Keratinocyte (primary cell): ENCODE measurements around the gene HVCN1. TPM values are rescaled to one million over a fixed set of nuclear protein-coding genes. Genes with fewer than 3 reads are reported as not detected.

Experiments
- DNase-seq: peaks from one replicate; pipeline ENCODE4 v3.0.0-alpha.2; 2011; ENCODE audit warnings: low read depth, missing footprints, low spot score
- FAIRE-seq: peaks from 2 replicates; lab custom pipeline; 2011; peaks lifted over from hg19 to GRCh38; lab: Jason Lieb, UNC
- H2AFZ ChIP-seq: 2 replicates; pipeline ENCODE4 v1.6.0; 2012; ENCODE audit warnings: low read length, control low read depth, inconsistent platforms; ENCODE audit not compliant: control insufficient read depth
- H3K27ac ChIP-seq: 2 replicates; pipeline ENCODE4 v1.5.1; 2011; ENCODE audit warnings: low read length; ENCODE audit not compliant: control insufficient read depth, insufficient read depth
- H3K27me3 ChIP-seq: 3 replicates; pipeline ENCODE4 v1.6.0; 2011; ENCODE audit warnings: low read length; ENCODE audit not compliant: control insufficient read depth, insufficient read depth; ENCODE audit errors: extremely low read depth
- H3K36me3 ChIP-seq, 2 experiments: 2 replicates in 1 of 2; 3 replicates in 1 of 2; pipeline ENCODE4 v1.5.1; 2011; ENCODE audit warnings: low read length in 2 of 2, mild to moderate bottlenecking in 1 of 2; ENCODE audit not compliant: control insufficient read depth in 2 of 2, insufficient read depth in 2 of 2; ENCODE audit errors: extremely low read depth in 1 of 2
- H3K4me1 ChIP-seq: 3 replicates; pipeline ENCODE4 v1.5.1; 2011; ENCODE audit warnings: low read length; ENCODE audit not compliant: control insufficient read depth, insufficient read depth; ENCODE audit errors: extremely low read depth
- H3K4me2 ChIP-seq: 3 replicates; pipeline ENCODE4 v1.6.0; 2011; ENCODE audit warnings: low read depth, low read length; ENCODE audit not compliant: control insufficient read depth, insufficient read depth; ENCODE audit errors: extremely low read depth
- H3K4me3 ChIP-seq, 3 experiments: fragments of 200-600 bp in 1 of 3; sonication (generic) in 1 of 3; 2 replicates in 2 of 3; 3 replicates in 1 of 3; pipeline ENCODE4 v1.5.1; 2011 to 2016; ENCODE audit warnings: low read length in 3 of 3, mild to moderate bottlenecking in 3 of 3, control low read depth in 2 of 3, inconsistent platforms in 1 of 3, low read depth in 1 of 3, mixed read lengths in 1 of 3, mixed run types in 1 of 3, moderate library complexity in 1 of 3; ENCODE audit not compliant: control insufficient read depth in 2 of 3, insufficient read depth in 2 of 3; ENCODE audit errors: extremely low read depth in 1 of 3
- H3K79me2 ChIP-seq: 2 replicates; pipeline ENCODE4 v1.6.0; 2012; ENCODE audit warnings: low read length; ENCODE audit not compliant: control insufficient read depth, insufficient read depth
- H3K9ac ChIP-seq: 3 replicates; pipeline ENCODE4 v1.6.0; 2011; ENCODE audit warnings: low read length; ENCODE audit not compliant: control insufficient read depth, insufficient read depth; ENCODE audit errors: extremely low read depth
- H3K9me1 ChIP-seq: 3 replicates; pipeline ENCODE4 v1.6.0; 2011; ENCODE audit warnings: low read length; ENCODE audit not compliant: control insufficient read depth, insufficient read depth; ENCODE audit errors: extremely low read depth
- H3K9me3 ChIP-seq: 2 replicates; pipeline ENCODE4 v1.5.1; 2012; ENCODE audit warnings: low read depth, low read length; ENCODE audit not compliant: control insufficient read depth
- H4K20me1 ChIP-seq: 3 replicates; pipeline ENCODE4 v1.6.0; 2011; ENCODE audit warnings: low read length; ENCODE audit not compliant: control insufficient read depth, insufficient read depth; ENCODE audit errors: extremely low read depth
- EZH2 ChIP-seq: IDR thresholded peaks from one replicate; pipeline ENCODE4 v1.6.1; 2012; ENCODE audit warnings: inconsistent platforms, mild to moderate bottlenecking, low read length, moderate library complexity
- dilution Hi-C: fragments of 300-500 bp; cut with MboI; formaldehyde crosslinking; loops from one replicate; pipeline ENCODE4 v1.7.0; 2020; ENCODE audit warnings: low sequenced_read_pairs; ENCODE audit not compliant: extremely low pct_ligation_motif_present
- polyA plus RNA-seq, 5 experiments: library from polyadenylated mRNA; depleted of rRNA in 3 of 5; stranded (reverse) in 3 of 5; stranded (forward) in 1 of 5; unstranded in 1 of 5; fragments of >200 nt; gene quantifications; 1 replicate in 1 of 5; 2 replicates in 3 of 5; 3 replicates in 1 of 5; pipeline versions ENCODE4 v1.2.1 to v1.2.3, GENCODE V29; 2011 to 2012; ENCODE audit warnings: missing spikeins in 2 of 5, low read depth in 1 of 5, low replicate concordance in 1 of 5
- TF ChIP-seq, protein P1 (sequence below), 3 experiments: IDR thresholded peaks in 1 of 3; conservative IDR thresholded peaks in 1 of 3; optimal IDR thresholded peaks in 1 of 3; 2 replicates in 2 of 3; 3 replicates in 1 of 3; pipeline versions ENCODE3 to v1.5.1; 2011; ENCODE audit warnings: low read length in 3 of 3, mild to moderate bottlenecking in 3 of 3, moderate library complexity in 2 of 3, control low read depth in 1 of 3, inconsistent platforms in 1 of 3; ENCODE audit not compliant: insufficient read depth in 2 of 3; ENCODE audit errors: extremely low read depth in 1 of 3

HVCN1 gene
- polyA plus RNA-seq, 1 donor (not counting 4 experiments of a cell fraction or from before 2014, with no cell fraction given) = 1.1 TPM

DNA sequence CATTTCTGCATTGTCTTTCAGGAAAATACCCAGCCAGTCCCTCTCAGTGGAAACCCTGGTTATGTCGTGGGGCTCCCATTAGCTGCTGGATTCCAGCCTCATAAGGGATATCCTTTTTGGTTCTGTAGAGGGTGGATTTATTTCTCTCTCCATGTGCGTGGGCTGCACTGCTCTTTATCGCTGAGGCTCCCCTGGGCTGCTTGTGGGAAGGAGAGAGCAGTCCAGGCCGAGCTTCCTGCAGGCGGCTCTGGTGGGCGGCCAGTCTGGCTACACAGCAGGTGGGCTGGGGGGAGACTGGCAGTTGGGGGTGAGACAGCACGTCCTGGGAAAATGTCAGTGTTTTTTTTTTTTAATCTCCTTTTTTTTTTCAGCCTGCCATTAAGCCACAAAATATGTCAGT is 47.4 kb downstream of the HVCN1 start:
- H3K4me3 ChIP-seq = no peak overlapping the region
- no peak overlapping the region for H3K9ac ChIP-seq
- DNase-seq = no peak
- no peak for FAIRE-seq
- peaks cover 0 to 3% of the 10 kb centered on the region in 2 experiments for H3K36me3 ChIP-seq
- no peaks in the 10 kb centered on the region for H3K9me3 ChIP-seq
- no peak overlapping the region for H2AFZ ChIP-seq
- H3K4me2 ChIP-seq = no peak overlapping the region
- no peak overlapping the region for H3K27ac ChIP-seq
- no peak for TF ChIP-seq EZH2
- TF ChIP-seq, protein P1, sequence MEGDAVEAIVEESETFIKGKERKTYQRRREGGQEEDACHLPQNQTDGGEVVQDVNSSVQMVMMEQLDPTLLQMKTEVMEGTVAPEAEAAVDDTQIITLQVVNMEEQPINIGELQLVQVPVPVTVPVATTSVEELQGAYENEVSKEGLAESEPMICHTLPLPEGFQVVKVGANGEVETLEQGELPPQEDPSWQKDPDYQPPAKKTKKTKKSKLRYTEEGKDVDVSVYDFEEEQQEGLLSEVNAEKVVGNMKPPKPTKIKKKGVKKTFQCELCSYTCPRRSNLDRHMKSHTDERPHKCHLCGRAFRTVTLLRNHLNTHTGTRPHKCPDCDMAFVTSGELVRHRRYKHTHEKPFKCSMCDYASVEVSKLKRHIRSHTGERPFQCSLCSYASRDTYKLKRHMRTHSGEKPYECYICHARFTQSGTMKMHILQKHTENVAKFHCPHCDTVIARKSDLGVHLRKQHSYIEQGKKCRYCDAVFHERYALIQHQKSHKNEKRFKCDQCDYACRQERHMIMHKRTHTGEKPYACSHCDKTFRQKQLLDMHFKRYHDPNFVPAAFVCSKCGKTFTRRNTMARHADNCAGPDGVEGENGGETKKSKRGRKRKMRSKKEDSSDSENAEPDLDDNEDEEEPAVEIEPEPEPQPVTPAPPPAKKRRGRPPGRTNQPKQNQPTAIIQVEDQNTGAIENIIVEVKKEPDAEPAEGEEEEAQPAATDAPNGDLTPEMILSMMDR (optimal IDR thresholded peaks at IDR 0.05 in 1 of 3, IDR thresholded peaks at IDR 0.05 in 1 of 3, conservative IDR thresholded peaks at IDR 0.05 in 1 of 3; ENCODE audit: extremely low read depth in 1 of 3, insufficient read depth in 2 of 3, low read length in 3 of 3) = no peak
- H3K79me2 ChIP-seq = no peaks in the 10 kb centered on the region
- peaks cover 10% of the 10 kb centered on the region for H3K4me1 ChIP-seq
- H3K9me1 ChIP-seq = no peaks in the 10 kb centered on the region
- H3K27me3 ChIP-seq = no peaks in the 10 kb centered on the region
- H4K20me1 ChIP-seq = no peaks in the 10 kb centered on the region
- dilution Hi-C loops = no loop called here

GRCh38 chr12:110640275-110641025 is 48.5 kb downstream of the HVCN1 start:
- peaks cover 10% of the 10 kb centered on the region for H3K4me1 ChIP-seq
- no peak for FAIRE-seq
- no peak for DNase-seq
- peaks cover 0 to 3% of the 10 kb centered on the region in 2 experiments for H3K36me3 ChIP-seq
- H3K4me2 ChIP-seq = no peak overlapping the region
- no peaks in the 10 kb centered on the region for H4K20me1 ChIP-seq
- no peak for TF ChIP-seq EZH2
- TF ChIP-seq, protein P1 (optimal IDR thresholded peaks at IDR 0.05 in 1 of 3, IDR thresholded peaks at IDR 0.05 in 1 of 3, conservative IDR thresholded peaks at IDR 0.05 in 1 of 3; ENCODE audit: extremely low read depth in 1 of 3, insufficient read depth in 2 of 3, low read length in 3 of 3) = no peak
- H3K9ac ChIP-seq = no peak overlapping the region
- H3K27ac ChIP-seq = no peak overlapping the region
- no peaks in the 10 kb centered on the region for H3K79me2 ChIP-seq
- H3K27me3 ChIP-seq = no peaks in the 10 kb centered on the region
- no peak overlapping the region for H3K4me3 ChIP-seq
- dilution Hi-C loops = no loop called here
- no peaks in the 10 kb centered on the region for H3K9me3 ChIP-seq
- no peaks in the 10 kb centered on the region for H3K9me1 ChIP-seq
- H2AFZ ChIP-seq = no peak overlapping the region
